HepG2 (cell line): Measurements from ENCODE around the gene PLEKHA6. TPM values are rescaled to one million over a fixed set of nuclear protein-coding genes. Genes with fewer than 3 reads are reported as not detected.

ENCODE experiments used
- ATAC-seq: fragments of 200-7000 bp; cut with Tn5 transposase; 3 replicates; pipeline ENCODE4 v1.9.1; 2020; ENCODE audit warnings: mild to moderate bottlenecking, moderate library complexity
- BruUV-seq: library from RNA; stranded (reverse); fragments of 400-500 nt; replicated peaks from 2 replicates; lab custom pipeline; 2021; lab: Mats Ljungman, UMichigan
- CTCF ChIA-PET: fragments of 300-600 bp; formaldehyde crosslinking; extraction: SDS; loops from one replicate; lab custom pipeline; 2021; ENCODE audit warnings: low total read pairs, inconsistent platforms, low intra/inter-chr PET ratio; lab: Yijun Ruan, JAX
- POLR2A ChIA-PET: fragments of 350-600 bp; sonication (Branson Sonifier 250); formaldehyde crosslinking; loops from one replicate; lab custom pipeline; 2020; ENCODE audit warnings: antibody characterized with exemption, inconsistent platforms; lab: Yijun Ruan, JAX
- DNase-seq: peaks from one replicate; pipeline ENCODE4 v3.0.0-alpha.2; 2015; ENCODE audit warnings: low spot score
- FAIRE-seq: peaks from 3 replicates; lab custom pipeline; 2011; peaks lifted over from hg19 to GRCh38; lab: Jason Lieb, UNC
- H2AFZ ChIP-seq: one replicate; pipeline ENCODE4 v1.6.1; 2011; ENCODE audit warnings: low read length, inconsistent platforms
- H3K27ac ChIP-seq: fragments of 300-600 bp; 3 replicates; pipeline ENCODE4 v1.8.0; 2011; ENCODE audit warnings: mixed run types, mild to moderate bottlenecking, mixed read lengths, low read length, inconsistent platforms; ENCODE audit not compliant: insufficient read depth; ENCODE audit errors: extremely low read length
- H3K27me3 ChIP-seq, 2 experiments: fragments of 200-600 bp in 1 of 2; 2 replicates in 1 of 2; 3 replicates in 1 of 2; pipeline versions ENCODE4 v1.6.0 to v1.8.0; 2011; ENCODE audit warnings: low read length in 2 of 2, mild to moderate bottlenecking in 2 of 2, moderate library complexity in 2 of 2, inconsistent platforms in 1 of 2; ENCODE audit not compliant: insufficient read depth in 2 of 2, control insufficient read depth in 1 of 2
- H3K36me3 ChIP-seq, 2 experiments: fragments of 200-600 bp in 1 of 2; replicated peaks in 1 of 2; 2 replicates in 1 of 2; 3 replicates in 1 of 2; pipeline versions ENCODE4 v1.5.1 to v1.8.0; 2011; ENCODE audit warnings: low read length in 2 of 2, inconsistent platforms in 1 of 2; ENCODE audit not compliant: insufficient read depth in 2 of 2, control insufficient read depth in 1 of 2
- H3K4me1 ChIP-seq: 2 replicates; pipeline ENCODE4 v1.5.1; 2012; ENCODE audit warnings: low read length, inconsistent platforms; ENCODE audit not compliant: insufficient read depth
- H3K4me2 ChIP-seq: 2 replicates; pipeline ENCODE4 v1.6.0; 2011; ENCODE audit warnings: low read depth, low read length, inconsistent platforms
- H3K4me3 ChIP-seq, 3 experiments: fragments of 200-600 bp in 1 of 3; sonication (generic), shearing (Covaris generic) in 1 of 3; replicated peaks in 1 of 3; 2 replicates each; pipeline ENCODE4 v1.5.1; 2011 to 2016; ENCODE audit warnings: low read length in 3 of 3, inconsistent platforms in 2 of 3, low read depth in 2 of 3, mild to moderate bottlenecking in 2 of 3, control low read depth in 1 of 3, mixed read lengths in 1 of 3; ENCODE audit not compliant: insufficient read depth in 1 of 3
- H3K79me2 ChIP-seq: one replicate; pipeline ENCODE4 v1.6.1; 2011; ENCODE audit warnings: low read length, inconsistent platforms; ENCODE audit not compliant: insufficient read depth
- H3K9ac ChIP-seq: 2 replicates; pipeline ENCODE4 v1.6.0; 2011; ENCODE audit warnings: mild to moderate bottlenecking, low read depth, low read length, inconsistent platforms; ENCODE audit not compliant: insufficient read depth
- H3K9me3 ChIP-seq: 2 replicates; pipeline ENCODE4 v1.5.1; 2012; ENCODE audit warnings: mild to moderate bottlenecking, low read length
- H4K20me1 ChIP-seq: 2 replicates; pipeline ENCODE4 v1.6.0; 2011; ENCODE audit warnings: inconsistent platforms, mild to moderate bottlenecking, low read length, moderate library complexity; ENCODE audit not compliant: insufficient read depth
- ELF1 ChIP-seq: sonication (generic); formaldehyde crosslinking; IDR thresholded peaks from 2 replicates; pipeline ENCODE4 v1.4.0; 2020; ENCODE audit warnings: missing genetic modification reagents
- GABPA ChIP-seq, 2 experiments: IDR thresholded peaks; 2 replicates each; pipeline ENCODE4 v1.6.1; 2011 to 2016; ENCODE audit warnings: low read depth in 2 of 2, low read length in 1 of 2, missing biosample characterization in 1 of 2, missing genetic modification characterization in 1 of 2
- GABPB1 ChIP-seq: IDR thresholded peaks from 2 replicates; pipeline ENCODE4 v1.6.1; 2016; ENCODE audit warnings: mild to moderate bottlenecking, missing genetic modification reagents, moderate library complexity, missing compliant biosample characterization
- GLMP ChIP-seq: sonication (generic); formaldehyde crosslinking; IDR thresholded peaks from 2 replicates; pipeline ENCODE4 v1.9.0; 2021; ENCODE audit warnings: missing genetic modification reagents, mild to moderate bottlenecking, borderline replicate concordance
- KLF12 ChIP-seq: sonication (generic); formaldehyde crosslinking; IDR thresholded peaks from 2 replicates; pipeline ENCODE4 v1.4.0; 2020; ENCODE audit warnings: missing genetic modification reagents, borderline replicate concordance
- PCBP2 ChIP-seq: fragments of 200-400 bp; formaldehyde crosslinking; optimal IDR thresholded peaks from 2 replicates; pipeline ENCODE3; 2018; ENCODE audit warnings: low read length, low read depth; ENCODE audit not compliant: poor library complexity, severe bottlenecking
- PHF5A ChIP-seq: IDR thresholded peaks from one replicate; pipeline ENCODE4 v1.6.1; 2018; ENCODE audit warnings: low read depth, missing genetic modification reagents; ENCODE audit not compliant: unreplicated experiment
- SALL1 ChIP-seq: sonication (generic); formaldehyde crosslinking; IDR thresholded peaks from 2 replicates; pipeline ENCODE4 v1.8.0; 2022; ENCODE audit warnings: mild to moderate bottlenecking, missing genetic modification reagents
- SNAPC2 ChIP-seq: sonication (generic); formaldehyde crosslinking; IDR thresholded peaks from 2 replicates; pipeline ENCODE4 v1.8.1; 2022; ENCODE audit warnings: mild to moderate bottlenecking, missing genetic modification reagents
- SOX5 ChIP-seq: IDR thresholded peaks from 2 replicates; pipeline ENCODE4 v1.6.1; 2016; ENCODE audit warnings: borderline replicate concordance
- THYN1 ChIP-seq: sonication (generic); formaldehyde crosslinking; IDR thresholded peaks from 2 replicates; pipeline ENCODE4 v1.8.1; 2023; ENCODE audit warnings: low read depth, mild to moderate bottlenecking, moderate library complexity, missing genetic modification reagents, borderline replicate concordance
- WIZ ChIP-seq: sonication (generic); formaldehyde crosslinking; IDR thresholded peaks from 2 replicates; pipeline ENCODE4 v1.5.1; 2020; ENCODE audit warnings: mild to moderate bottlenecking, missing genetic modification reagents
- ZFX ChIP-seq: sonication (generic); formaldehyde crosslinking; IDR thresholded peaks from 2 replicates; pipeline ENCODE4 v1.4.0; 2020; ENCODE audit warnings: mild to moderate bottlenecking, low read depth, missing genetic modification reagents, moderate library complexity
- ZFY ChIP-seq: sonication (generic); formaldehyde crosslinking; IDR thresholded peaks from 2 replicates; pipeline ENCODE4 v1.4.0; 2020; ENCODE audit warnings: missing genetic modification reagents
- ZNF224 ChIP-seq: sonication (generic); formaldehyde crosslinking; IDR thresholded peaks from 2 replicates; pipeline ENCODE4 v1.5.0; 2020; ENCODE audit warnings: mild to moderate bottlenecking, missing genetic modification reagents
- ZNF841 ChIP-seq: sonication (generic); formaldehyde crosslinking; IDR thresholded peaks from 2 replicates; pipeline ENCODE4 v1.8.1; 2023; ENCODE audit warnings: missing genetic modification reagents, borderline replicate concordance
- WGBS: methylation state at CpG from one replicate; pipeline ENCODE4 v1.1.6; 2017; ENCODE audit warnings: low lambda C conversion rate; 5-methylcytosine and 5-hydroxymethylcytosine counted together
- in situ Hi-C: cut with HindIII; loops from 2 replicates; pipeline ENCODE4 v1.10.0; 2017; ENCODE audit warnings: low pct_unique_long_range_greater_than_20kb; ENCODE audit not compliant: extremely low pct_ligation_motif_present
- intact Hi-C: fragments of 100-400 bp; cut with micrococcal nuclease; formaldehyde crosslinking; loops from one replicate; pipeline ENCODE4 v1.10.0; 2022; ENCODE audit not compliant: unreplicated experiment
- polyA plus RNA-seq, 8 experiments: library from polyadenylated mRNA; depleted of rRNA in 3 of 8; stranded (reverse) in 7 of 8; unstranded in 1 of 8; fragments of >200 nt; fragmentation: Illumina TruSeq in 4 of 8; extraction: Trizol in 4 of 8; gene quantifications; 2 replicates each; pipeline versions ENCODE4 v1.2.1 to v1.2.3, GENCODE V29; 2011 to 2016; ENCODE audit warnings: low read depth in 4 of 8, missing spikeins in 1 of 8, mixed read lengths in 1 of 8; ENCODE audit not compliant: insufficient read depth in 1 of 8
- total RNA-seq, 5 experiments: library from RNA; depleted of rRNA; stranded (reverse); fragments of >200 nt; fragmentation: Illumina TruSeq; extraction: Trizol; gene quantifications; 2 replicates each; pipeline ENCODE4 v1.2.3, GENCODE V29; 2016; ENCODE audit warnings: low read depth in 1 of 5
- TF ChIP-seq, protein P1 (sequence below): sonication (generic); formaldehyde crosslinking; IDR thresholded peaks from 2 replicates; pipeline ENCODE4 v1.5.0; 2020; ENCODE audit warnings: mild to moderate bottlenecking, missing genetic modification reagents, borderline replicate concordance

PLEKHA6 gene
- total and polyA plus RNA-seq, 2 of the 13 experiments (the other 11 are each of a cell fraction or from before 2014, with no cell fraction given): 5.3 to 11.4 TPM

GRCh38 chr1:204227351-204227750 lies 132.4 kb downstream of the PLEKHA6 start (continued):
- TF ChIP-seq, protein P1, sequence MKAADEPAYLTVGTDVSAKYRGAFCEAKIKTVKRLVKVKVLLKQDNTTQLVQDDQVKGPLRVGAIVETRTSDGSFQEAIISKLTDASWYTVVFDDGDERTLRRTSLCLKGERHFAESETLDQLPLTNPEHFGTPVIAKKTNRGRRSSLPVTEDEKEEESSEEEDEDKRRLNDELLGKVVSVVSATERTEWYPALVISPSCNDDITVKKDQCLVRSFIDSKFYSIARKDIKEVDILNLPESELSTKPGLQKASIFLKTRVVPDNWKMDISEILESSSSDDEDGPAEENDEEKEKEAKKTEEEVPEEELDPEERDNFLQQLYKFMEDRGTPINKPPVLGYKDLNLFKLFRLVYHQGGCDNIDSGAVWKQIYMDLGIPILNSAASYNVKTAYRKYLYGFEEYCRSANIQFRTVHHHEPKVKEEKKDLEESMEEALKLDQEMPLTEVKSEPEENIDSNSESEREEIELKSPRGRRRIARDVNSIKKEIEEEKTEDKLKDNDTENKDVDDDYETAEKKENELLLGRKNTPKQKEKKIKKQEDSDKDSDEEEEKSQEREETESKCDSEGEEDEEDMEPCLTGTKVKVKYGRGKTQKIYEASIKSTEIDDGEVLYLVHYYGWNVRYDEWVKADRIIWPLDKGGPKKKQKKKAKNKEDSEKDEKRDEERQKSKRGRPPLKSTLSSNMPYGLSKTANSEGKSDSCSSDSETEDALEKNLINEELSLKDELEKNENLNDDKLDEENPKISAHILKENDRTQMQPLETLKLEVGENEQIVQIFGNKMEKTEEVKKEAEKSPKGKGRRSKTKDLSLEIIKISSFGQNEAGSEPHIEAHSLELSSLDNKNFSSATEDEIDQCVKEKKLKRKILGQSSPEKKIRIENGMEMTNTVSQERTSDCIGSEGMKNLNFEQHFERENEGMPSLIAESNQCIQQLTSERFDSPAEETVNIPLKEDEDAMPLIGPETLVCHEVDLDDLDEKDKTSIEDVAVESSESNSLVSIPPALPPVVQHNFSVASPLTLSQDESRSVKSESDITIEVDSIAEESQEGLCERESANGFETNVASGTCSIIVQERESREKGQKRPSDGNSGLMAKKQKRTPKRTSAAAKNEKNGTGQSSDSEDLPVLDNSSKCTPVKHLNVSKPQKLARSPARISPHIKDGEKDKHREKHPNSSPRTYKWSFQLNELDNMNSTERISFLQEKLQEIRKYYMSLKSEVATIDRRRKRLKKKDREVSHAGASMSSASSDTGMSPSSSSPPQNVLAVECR (CRISPR knock-in tag): no peak
- no peak for TF ChIP-seq ZNF841

DNA sequence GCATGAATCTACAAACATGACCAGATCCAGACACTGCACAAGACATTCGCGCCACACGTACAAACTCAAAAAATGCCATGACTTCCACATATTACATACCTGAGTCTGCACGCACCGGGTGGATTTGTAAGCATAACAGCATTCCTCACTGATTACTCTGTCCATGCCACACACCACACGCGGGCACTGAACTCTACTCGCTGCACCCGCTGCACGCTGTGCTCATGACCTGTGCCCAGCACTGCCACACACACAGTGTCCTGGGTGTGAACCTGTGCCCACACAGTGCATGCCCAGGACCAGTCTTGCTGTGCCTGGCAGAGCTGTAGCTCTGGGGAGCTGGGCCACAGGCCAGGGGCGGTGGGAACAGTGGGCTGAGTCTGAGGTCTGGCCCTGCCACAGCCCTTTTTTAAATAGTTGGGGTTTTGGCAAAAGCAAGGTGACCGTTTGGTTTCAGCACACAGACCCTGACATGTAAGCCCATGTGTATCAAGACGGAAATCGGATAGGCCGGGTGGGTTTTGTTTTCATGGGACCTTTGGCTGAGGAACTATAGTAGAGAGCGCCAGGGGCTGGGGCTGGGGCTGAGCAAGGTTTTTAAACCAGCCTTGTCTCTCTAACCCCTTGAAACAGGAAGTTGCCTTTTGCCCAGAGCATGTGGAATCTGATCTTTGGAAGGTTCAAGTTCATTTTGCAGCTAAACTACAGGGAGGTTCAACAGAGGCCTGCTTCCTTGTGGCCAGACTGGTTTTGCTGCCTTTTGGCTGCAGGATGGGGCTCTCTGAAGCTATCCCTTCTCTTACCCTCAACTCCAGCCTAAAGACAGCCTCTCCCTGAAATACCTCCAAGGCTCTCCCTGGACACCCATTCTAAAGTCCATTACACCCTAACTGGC lies 133.6 kb downstream of the PLEKHA6 start:
- no peak overlapping the region for H3K9ac ChIP-seq
- intact Hi-C loops (no loop called here), in situ Hi-C loops (no loop called here)
- WGBS: 96% methylated on average over 13 of the region's 16 CpGs
- DNase-seq: peak; percentile 32
- ChIA-PET POLR2A (interaction anchor here (0.9 kb wide), 1 partner anchor 12 kb away, joined by 3 read pairs; the partner anchor contains the start of gene GOLT1A), CTCF (no interaction called here)
- H3K27ac ChIP-seq: peak overlapping the region; percentile 28
- peaks cover 16 to 43% of the 10 kb centered on the region in 2 experiments; a peak in 4 of 5 replicates for H3K36me3 ChIP-seq
- H3K4me3 ChIP-seq: no peak overlapping the region
- H2AFZ ChIP-seq: no peak overlapping the region
- FAIRE-seq: peak; percentile 39
- H3K9me3 ChIP-seq: no peaks in the 10 kb centered on the region
- peaks cover 18% of the 10 kb centered on the region for H3K4me1 ChIP-seq
- H3K79me2 ChIP-seq: no peaks in the 10 kb centered on the region
- H4K20me1 ChIP-seq: no peaks in the 10 kb centered on the region
- H3K27me3 ChIP-seq: no peaks in the 10 kb centered on the region
- no TSS peak for BruUV-seq
- ATAC-seq: peak; percentile 79
- no peak overlapping the region for H3K4me2 ChIP-seq
- TF ChIP-seq PCBP2 (no peak), GABPA (IDR thresholded peaks at IDR 0.05; ENCODE audit: low read depth, low read length) (no peak), GABPA (CRISPR knock-in tag; IDR thresholded peaks at IDR 0.05; ENCODE audit: low read depth) (peak; percentile 76), PHF5A (CRISPR knock-in tag) (no peak), GLMP (CRISPR knock-in tag) (no peak), WIZ (CRISPR knock-in tag) (no peak), KLF12 (CRISPR knock-in tag) (no peak), SALL1 (CRISPR knock-in tag) (peak; percentile 10; the same call in 1 of the 2 replicates), SOX5 (CRISPR knock-in tag) (peak; percentile 13; the same call in 1 of the 2 replicates), ZFY (CRISPR knock-in tag) (peak; percentile 43; the same call in 1 of the 2 replicates), THYN1 (CRISPR knock-in tag) (no peak), ELF1 (peak; percentile 65), ZFX (CRISPR knock-in tag) (peak; percentile 60), ZNF224 (no peak), GABPB1 (CRISPR knock-in tag) (peak; percentile 22; the same call in 1 of the 2 replicates), SNAPC2 (CRISPR knock-in tag) (no peak)
